D721Med (cell line): Measurements from ENCODE around the gene PET117.

Experiments
- DNase-seq: peaks from one replicate; pipeline ENCODE4 v3.0.0; 2011; ENCODE audit warnings: low spot score; ENCODE audit not compliant: insufficient read length
- FAIRE-seq: peaks from 2 replicates; lab custom pipeline; 2011; peaks lifted over from hg19 to GRCh38; lab: Jason Lieb, UNC
- CTCF ChIP-seq: IDR thresholded peaks from 2 replicates; pipeline ENCODE4 v1.5.1; 2012; ENCODE audit warnings: mild to moderate bottlenecking, control low read depth; ENCODE audit not compliant: insufficient read depth; ENCODE audit errors: missing control alignments

PET117 gene

GRCh38 chr20:18138266-18138582, 561 bp downstream of the PET117 start:
- DNase-seq (no peak), FAIRE-seq (no peak)
- TF ChIP-seq CTCF, result no peak

- no peak for FAIRE-seq
- no peak for TF ChIP-seq CTCF
- no peak for DNase-seq
Measured at GRCh38 chr20:18138639-18139583, 1.2 kb downstream of the PET117 start.

GRCh38 chr20:18139832-18140231, 2.2 kb downstream of the PET117 start:
- DNase-seq, result no peak
- FAIRE-seq, result no peak
- no peak for TF ChIP-seq CTCF

- FAIRE-seq, result no peak
- DNase-seq, result no peak
- no peak for TF ChIP-seq CTCF
Measured at GRCh38 chr20:18144541-18145099, 7.0 kb downstream of the PET117 start.

GRCh38 chr20:18154342-18154741, 16.7 kb downstream of the PET117 start:
- DNase-seq (no peak), FAIRE-seq (no peak)
- no peak for TF ChIP-seq CTCF

GRCh38 chr20:18156045-18156444, 18.4 kb downstream of the PET117 start:
- DNase-seq (no peak), FAIRE-seq (no peak)
- TF ChIP-seq CTCF, result no peak

GRCh38 chr20:18164356-18164755, 26.7 kb downstream of the PET117 start:
- no peak for DNase-seq
- no peak for TF ChIP-seq CTCF
- FAIRE-seq, result no peak
